Effector CD8-positive, alpha-beta T cell (primary cell): Measurements from ENCODE around the gene ZNHIT1.
"Not testable (repeated sequence)": the region's sequence is repeated elsewhere in the genome, so short reads cannot be mapped to it uniquely, and the experiment has no call there.

ENCODE experiments used
- DNase-seq: peaks from one replicate; lab custom pipeline; 2025; lab: John Stamatoyannopoulos, UW

Gene ZNHIT1

DNA sequence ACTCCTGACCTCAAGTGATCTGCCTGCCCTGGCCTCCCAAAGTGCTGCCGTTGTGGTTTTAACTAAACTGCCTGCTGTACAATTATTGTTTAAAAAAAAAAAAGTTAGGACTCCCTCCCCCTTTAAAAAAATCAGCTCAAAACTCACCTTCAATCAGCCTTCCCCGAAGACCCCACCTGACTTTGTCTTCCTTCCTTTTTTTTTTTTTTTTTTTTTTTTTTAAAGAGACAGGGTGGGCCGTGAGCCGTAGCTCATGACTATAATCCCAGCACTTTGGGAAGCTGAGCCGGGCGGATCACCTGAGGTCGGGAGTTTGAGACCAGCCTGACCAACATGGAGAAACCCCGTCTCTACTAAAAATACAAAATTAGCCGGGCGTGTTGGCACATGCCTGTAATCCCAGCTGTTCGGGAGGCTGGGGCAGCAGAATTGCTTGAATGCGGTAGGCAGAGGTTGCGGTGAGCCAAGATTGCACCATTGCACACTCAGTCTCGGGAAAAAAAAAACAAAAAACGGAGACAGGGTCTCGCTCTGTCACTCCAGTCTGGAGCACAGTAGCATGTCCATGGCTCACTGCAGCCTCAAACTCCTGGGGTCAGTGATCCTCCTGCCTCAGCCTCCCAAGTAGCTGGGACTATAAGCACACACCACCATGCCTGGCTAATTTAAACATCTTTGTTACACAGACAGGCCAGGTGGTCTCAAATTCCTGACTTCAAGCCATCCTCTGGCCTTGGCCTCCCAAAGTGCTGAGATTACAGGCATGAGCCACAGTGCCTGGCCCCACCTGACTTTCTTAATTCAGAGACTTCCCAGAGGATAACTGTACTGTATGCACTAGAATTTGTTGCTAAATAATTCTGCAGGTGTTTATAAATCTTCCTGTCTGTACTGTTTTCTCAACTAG, 23.7 kb downstream of the ZNHIT1 start:
- no peak for DNase-seq

DNA sequence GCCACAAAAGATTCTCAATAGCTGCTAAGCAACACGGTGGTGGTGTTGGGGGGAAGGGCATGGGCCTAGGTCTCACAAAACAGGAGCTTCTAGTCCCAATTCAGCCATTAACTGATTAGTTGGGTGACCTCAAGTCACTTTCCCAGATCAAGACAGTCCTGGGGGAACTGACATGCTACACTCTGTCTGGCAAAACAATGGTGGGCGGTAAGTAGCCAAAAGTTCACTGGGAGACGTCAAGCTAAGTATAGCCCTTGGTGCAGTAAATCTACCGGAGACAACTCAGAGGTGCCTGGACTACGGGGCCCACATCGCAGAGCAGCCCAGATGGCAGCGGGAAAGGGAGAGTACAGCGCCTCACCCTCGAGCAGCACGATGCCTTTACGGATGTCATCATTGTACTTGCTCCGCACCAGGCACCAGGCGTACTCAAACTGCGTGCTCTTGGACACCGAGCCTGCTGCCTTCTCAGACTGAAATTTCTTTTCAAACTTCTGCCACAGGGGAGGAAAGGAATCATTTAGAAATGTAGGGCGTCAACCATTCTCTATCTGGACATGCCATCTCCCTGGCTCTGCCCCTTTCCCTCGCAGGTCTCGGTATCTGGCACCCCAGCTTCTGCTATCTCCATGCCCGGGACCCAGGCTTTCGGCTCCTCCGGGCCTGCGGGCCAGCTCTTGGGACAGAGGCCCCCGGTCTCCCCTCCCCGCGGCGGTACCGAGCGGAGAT, 25.8 kb downstream of the ZNHIT1 start:
- DNase-seq = no peak

DNA sequence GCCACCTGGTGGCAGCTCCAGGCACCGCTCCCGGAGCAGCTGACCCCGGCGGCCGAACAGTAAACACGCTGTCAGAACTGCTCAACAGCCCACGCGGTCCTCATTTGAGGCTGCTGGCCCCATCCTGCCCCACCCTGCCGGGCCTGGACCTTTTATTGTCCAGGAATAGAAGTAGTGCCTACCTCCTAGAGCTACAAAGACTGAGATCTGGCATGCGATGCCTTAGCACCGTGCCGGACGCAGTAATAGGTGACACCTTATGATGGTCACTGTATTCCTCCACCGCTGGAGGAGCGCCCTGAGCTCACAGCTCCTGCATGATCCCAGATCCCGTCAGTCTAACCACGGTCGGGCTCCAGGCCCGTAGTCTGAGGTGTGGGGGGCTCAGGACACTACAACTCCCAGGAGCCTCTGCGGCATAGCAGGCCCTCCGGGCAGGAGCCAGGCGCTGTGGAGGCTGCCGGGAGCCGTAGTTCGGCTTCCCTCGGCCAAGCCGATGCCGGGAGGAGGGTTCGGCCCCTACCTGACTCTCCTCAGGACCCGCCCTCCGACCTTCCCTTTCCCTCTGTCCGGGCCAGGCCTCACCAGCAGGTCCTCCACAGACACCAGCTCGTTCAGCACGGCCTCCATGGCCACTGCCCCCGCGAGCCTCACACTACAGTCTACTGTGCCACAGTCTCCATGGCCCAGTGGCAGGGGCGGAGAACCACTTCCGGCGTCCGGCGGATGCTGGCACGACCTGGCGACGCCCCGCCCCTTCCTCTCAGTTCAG, 26.6 kb downstream of the ZNHIT1 start, which contains the start of gene FIS1:
TSS of gene FIS1 (minus strand) at position 707 of the 772 bp plus-strand sequence. CDS start at position 630, 77 bp downstream.
- peak; percentile 81 for DNase-seq

DNA sequence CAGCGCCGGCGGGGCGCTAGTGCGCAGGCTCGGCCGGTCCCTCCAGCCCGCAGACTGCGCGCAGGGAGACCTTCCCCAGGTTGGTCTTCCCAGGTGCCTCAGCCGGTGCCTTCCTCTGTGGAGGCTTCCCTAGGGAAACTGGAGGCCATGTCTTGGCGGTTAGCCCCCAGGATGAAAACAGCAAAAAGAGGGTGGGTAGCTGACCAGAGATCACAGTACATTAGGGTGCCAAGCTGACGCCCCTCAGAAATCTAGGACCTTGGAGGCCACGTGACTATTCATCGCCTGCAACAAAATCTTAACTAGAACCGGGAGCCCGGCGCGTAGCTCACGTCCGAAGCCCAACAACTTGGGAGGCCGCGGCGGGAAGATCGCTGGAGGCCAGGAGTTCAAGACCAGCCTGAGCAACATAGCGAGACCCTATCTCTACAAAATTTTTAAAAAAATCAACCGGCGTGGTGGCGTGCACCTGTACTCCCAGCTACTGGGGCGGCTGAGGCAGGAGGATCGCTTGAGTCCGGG, 27.2 kb downstream of the ZNHIT1 start:
- no peak for DNase-seq

DNA sequence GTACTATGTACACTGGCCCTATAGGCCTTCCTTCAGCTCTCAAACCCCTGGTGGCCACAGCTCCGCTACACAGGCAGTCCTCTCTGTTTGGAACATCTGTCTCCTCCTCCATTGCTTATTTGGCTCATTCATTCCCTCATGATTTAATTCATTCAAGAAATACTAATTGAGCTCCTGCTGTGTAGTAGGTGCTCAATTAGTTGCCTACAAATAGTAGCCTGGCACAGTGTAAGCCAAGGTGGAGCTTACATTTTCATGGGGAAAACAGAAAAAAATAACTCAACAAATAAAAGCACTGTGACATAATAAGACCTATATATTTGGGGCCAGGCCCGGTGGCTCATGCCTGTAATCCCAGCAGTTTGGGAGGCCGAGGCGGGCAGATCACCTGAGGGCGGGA, 30.3 kb downstream of the ZNHIT1 start:
- no peak for DNase-seq

DNA sequence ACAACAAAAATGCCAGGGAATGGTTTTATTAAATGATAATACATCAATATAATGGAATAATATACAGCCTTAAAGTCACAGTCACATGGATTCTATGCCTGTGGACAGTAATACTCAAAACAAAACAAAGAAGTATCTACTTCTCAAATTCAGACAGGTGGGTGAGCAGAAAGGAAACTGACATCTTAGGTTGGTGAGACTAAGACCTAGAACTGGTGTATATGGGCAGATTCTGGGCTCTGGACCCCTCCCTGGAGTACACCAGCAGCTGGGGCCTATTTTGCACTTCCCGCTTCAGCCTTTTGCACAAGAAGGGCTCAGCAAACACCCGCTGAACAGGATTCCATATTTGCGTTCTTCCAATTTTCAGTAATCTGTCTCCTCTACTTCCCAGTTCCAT, 32.4 kb downstream of the ZNHIT1 start:
- no peak for DNase-seq

DNA sequence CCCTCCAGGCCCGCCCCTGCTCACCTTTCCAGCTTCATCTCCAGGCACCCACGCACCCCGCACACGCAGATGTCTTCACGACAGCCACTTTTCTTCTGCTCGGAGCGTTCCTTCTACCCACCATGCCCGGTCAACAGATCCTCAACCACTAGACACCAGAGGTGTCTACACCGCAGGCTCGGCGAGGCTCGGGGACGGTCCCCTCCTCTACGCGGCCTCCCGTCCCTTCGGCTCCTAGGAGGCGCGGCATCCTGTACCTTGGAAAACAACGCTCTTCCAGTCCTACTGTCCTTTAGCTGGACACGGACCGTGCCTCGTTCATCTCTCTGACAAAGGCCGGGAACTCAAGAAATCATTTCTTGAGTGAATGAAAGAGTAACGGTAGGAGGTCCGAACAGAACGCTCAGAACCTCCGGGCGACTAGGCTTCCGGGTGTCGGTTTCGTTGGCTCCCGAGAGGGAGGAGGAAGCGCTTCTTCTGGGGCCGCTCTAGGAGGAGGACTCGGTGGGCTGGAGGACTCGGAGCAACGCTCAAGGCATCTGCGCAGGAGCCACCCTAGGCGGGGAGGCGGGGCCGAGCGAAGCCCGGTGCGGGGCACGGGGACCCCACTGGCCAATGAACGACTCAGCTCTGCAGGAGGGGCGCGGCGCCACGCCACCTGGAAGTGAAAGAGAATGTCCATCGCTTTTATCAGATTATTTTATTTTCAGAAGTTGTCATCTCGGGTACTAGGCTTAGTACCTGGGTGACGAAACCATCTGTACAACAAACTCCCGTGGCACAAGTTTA, 34.1 kb downstream of the ZNHIT1 start:
- DNase-seq = peak; percentile 97

DNA sequence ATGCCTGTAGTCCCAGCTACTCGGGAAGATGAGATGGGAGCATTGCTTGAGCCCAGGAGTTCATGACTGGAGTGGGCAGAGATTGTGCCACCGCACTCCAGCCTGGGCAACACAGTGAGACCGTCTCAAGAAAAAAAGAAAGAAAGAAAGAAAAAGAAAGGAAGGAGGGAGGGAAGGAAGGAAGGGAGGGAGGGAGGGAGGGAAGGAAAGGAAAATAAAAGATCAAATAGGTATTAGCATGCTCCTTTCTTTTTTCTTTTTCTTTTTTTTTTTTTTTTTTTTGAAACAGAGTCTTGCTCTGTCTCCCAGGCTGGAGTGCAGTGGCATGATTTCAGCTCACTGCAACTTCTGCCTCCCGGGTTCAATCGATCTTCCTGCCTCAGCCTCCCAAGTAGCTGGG, 35.2 kb downstream of the ZNHIT1 start:
- DNase-seq = not testable (repeated sequence)

DNA sequence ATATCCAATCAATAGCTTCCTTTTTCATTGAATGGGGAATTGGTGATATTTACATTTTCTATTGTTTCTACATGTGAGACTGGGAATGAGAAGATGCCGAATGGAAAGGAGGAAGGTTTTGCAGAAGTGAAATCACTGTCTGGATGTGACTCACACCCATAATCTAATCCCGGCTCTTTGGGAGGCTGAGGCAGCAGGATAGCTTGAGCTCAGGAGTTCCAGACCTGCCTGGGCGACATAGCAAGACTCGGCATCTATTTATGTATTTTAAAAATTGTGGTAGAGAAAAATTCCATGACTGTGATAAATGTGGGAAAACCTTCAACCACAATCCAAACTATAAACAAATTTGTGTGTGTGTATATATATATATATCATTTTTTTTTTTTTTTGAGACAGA, 37.8 kb downstream of the ZNHIT1 start:
- DNase-seq = no peak

DNA sequence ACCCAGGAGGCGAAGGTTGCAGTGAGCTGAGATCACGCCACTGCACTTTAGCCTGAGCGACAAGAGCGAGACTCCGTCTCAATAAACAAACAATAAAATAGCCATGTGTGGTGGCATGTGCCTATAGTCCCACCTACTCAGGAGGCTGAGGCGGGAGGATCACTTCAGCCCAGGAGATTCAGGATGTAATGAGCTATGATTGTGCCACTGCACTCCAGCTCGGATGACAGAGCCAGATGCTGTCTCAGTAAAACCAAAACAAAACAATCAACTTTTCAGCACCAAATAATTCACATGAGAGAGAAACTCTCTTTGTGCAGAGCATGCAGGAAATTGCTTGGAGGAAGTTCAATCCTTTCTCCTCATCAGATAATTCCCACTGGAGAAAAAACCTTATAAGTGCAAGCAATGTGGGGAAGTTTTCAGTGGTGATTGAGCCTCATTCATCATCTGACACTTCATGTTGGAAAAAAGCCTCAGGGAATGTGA, 40.3 kb downstream of the ZNHIT1 start:
- no peak for DNase-seq

DNA sequence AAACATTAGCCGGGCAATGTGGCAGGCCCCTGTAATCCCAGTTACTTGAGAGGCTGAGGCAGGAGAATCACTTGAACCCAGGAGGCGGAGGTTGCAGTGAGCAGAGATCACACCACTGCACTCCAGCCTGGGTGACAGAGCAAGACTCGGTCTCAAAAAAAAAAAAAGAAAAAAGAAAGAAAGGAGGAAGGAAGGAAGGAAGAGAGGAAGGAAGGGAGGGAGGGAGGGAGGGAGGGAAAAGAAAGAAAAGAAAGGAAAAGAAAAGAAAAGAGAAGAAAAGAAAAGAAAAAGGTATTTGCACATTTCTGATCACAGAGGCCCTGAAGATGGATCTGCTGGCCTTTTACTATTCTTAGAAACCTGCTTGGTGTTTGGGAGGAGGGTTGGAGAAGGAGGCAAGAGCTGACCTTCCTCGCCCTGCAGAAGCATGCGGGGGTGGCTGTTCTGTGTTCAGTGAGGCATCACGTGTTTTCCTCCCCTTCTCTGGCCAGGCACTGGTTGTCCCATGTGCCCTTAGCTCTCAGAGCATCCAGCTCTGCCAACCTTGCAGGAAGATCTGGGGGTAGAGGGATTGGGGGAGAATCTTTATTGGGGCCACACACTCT, 46.2 kb downstream of the ZNHIT1 start:
- DNase-seq = not testable (repeated sequence)

DNA sequence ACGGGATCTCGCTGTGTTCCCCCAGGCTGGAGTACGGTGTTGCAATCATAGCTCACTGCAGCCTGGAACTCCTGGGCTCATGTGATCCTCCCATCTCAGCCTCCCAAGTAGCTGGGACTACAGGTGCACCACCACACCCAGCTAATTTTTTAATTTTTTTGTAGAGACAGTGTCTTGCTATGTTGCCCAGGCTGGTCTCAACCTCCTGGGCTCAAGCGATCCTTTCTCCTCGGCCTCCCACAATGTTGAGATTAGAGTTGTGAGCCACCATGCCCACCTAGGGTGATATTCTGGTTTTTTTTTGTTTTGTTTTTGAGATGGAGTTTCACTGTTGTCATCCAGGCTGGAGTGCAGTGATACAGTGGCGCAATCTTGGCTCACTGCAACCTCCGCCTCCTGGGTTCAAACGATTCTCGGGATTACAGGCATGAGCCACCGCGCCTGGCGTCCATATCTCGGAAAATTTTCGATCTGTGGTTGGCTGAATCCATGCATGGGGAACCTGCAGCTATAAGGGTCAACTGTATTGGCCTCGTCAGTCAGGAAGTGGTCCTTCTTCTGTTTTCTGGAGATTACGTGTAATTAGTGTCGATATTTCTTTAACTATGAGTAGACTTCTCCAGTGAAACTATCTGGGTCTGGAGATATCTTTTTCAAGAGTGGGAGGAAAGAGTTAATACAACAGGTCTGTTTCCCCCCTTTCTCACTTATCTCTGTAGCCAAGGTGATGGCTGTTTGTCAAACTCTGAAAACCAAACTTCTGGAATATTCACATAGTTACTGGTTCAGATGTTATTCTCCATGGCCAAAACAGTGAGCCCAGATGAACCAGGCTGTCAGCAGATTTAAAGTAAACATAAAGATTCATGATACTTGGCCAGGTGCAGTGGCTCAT, 47.9 kb downstream of the ZNHIT1 start:
- no peak for DNase-seq

DNA sequence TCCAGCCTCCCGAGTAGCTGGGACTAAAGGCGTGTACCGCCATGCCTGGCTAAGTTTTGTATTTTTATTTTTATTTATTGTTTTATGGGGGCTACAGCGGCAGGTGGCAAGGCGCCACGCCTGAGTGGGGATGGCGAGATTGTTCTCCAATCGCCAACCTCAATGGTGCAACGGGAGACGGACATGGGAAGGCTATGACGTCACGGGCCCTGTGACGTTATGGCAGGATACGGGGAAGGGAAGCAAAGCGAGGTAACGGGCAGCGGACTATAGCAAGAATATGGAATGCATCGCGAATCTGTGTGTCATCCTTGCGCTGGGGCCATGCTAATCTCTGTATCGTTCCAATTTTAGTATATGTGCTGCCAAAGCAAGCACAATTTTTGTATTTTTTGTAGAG, 51.7 kb downstream of the ZNHIT1 start:
- DNase-seq = no peak

DNA sequence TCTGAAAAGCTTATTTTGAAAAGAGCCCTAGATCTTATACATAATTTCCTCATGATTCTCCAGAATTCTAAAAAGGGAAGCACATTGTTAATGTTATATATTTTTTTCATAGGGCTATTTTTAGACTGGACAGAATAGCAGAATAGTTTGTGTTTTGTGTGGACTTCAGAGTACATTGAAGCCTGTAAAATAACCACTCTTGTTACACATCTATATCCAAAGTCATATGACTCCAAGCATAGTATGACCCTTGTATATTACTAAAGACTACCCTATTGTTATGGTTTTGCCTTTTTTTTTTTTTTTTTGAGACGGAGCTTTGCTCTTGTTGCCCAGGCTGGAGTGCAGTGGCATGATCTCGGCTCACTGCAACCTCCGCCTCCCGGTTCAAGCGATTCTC, 53.1 kb downstream of the ZNHIT1 start:
- DNase-seq = no peak

DNA sequence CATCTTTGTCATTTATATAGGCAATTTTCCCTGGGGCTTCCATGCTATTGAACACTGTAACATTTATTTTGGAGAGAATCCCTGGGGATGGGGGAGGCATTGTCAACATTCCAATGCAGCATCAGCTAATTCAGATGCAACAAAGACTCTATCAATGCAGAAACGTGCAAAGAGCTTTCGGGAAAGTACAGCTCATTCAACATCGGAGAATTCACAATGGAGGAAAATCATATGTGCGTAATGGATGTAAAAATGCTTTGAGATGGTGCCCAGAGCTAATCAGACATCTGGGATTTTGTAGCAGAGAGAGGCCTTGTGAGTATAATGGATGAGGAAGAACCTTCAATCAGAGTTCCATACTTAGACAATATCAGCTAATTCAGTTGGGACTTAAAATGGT, 55.2 kb downstream of the ZNHIT1 start:
- DNase-seq = no peak
